Spleen (tissue), 7 donors: ENCODE measurements around the gene B3GNT9.

Source experiments
- POLR2A ChIP-seq, 3 donors: fragments of 450-650 bp; IDR thresholded peaks; one replicate each; pipeline ENCODE4 v1.5.1; 2017; ENCODE audit warnings: antibody characterized with exemption in 3 of 3, mild to moderate bottlenecking in 1 of 3
- POLR2AphosphoS5 ChIP-seq, 3 donors: sonication (generic); formaldehyde crosslinking; IDR thresholded peaks; one replicate each; pipeline ENCODE4 v1.5.1; 2017; ENCODE audit warnings: antibody characterized with exemption in 3 of 3
- TF ChIP-seq, protein P1 (sequence below), 11 experiments: fragments of 200-600 bp in 7 of 11; fragments of 450-650 bp in 4 of 11; sonication (generic) in 4 of 11; IDR thresholded peaks in 8 of 11; conservative IDR thresholded peaks in 3 of 11; 1 replicate in 7 of 11; 2 replicates in 4 of 11; pipeline versions ENCODE4 v1.4.0 to v1.8.0; 2016 to 2021; ENCODE audit warnings: antibody characterized with exemption in 11 of 11, inconsistent platforms in 4 of 11, mild to moderate bottlenecking in 1 of 11
- donor health status: DM: no; HTN: no; CAD: no; lungs with moderate emphysema.
- donor health status: DM: no; HTN: no; CAD: no.
- donor health status: DM: no; HTN: no; CAD: no.

DNA sequence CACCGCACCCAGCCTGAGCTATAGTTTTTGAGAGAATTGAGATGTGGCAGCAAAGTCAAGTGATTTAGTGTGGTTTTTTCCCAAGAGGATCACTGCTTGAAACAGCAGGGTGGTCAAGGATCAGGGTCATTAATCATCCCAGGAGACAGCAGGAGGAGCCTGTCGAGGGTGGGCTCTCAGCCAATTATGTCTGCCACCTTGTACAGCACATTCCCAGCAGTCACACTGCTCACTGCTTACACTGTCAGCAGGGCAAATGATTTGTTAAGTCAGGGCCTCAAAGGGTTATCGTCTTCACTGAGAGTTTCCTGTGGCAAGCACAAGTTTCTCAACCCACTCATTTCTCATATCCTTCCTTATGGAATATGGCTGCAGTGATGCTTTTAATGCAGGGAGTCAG, 13.2 kb downstream of the B3GNT9 start:
- TF ChIP-seq, protein P1, sequence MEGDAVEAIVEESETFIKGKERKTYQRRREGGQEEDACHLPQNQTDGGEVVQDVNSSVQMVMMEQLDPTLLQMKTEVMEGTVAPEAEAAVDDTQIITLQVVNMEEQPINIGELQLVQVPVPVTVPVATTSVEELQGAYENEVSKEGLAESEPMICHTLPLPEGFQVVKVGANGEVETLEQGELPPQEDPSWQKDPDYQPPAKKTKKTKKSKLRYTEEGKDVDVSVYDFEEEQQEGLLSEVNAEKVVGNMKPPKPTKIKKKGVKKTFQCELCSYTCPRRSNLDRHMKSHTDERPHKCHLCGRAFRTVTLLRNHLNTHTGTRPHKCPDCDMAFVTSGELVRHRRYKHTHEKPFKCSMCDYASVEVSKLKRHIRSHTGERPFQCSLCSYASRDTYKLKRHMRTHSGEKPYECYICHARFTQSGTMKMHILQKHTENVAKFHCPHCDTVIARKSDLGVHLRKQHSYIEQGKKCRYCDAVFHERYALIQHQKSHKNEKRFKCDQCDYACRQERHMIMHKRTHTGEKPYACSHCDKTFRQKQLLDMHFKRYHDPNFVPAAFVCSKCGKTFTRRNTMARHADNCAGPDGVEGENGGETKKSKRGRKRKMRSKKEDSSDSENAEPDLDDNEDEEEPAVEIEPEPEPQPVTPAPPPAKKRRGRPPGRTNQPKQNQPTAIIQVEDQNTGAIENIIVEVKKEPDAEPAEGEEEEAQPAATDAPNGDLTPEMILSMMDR (IDR thresholded peaks at IDR 0.05 in 8 of 11, conservative IDR thresholded peaks at IDR 0.05 in 3 of 11) = no peak
- no peak for TF ChIP-seq POLR2A (IDR thresholded peaks at IDR 0.05)
- TF ChIP-seq POLR2AphosphoS5 (IDR thresholded peaks at IDR 0.05) = no peak
